HG02763 (cell line): ENCODE measurements around the gene CELF2.
"Not testable (repeated sequence)": the region's sequence is repeated elsewhere in the genome, so short reads cannot be mapped to it uniquely, and the experiment has no call there.

Source experiments
- ATAC-seq: cut with Tn5 transposase; IDR thresholded peaks from one replicate; pipeline ENCODE4 v1.9.1; 2021; ENCODE audit warnings: mild to moderate bottlenecking, moderate library complexity; ENCODE audit not compliant: unreplicated experiment

The CELF2 gene

GRCh38 chr10:11366889-11367288, 349.2 kb downstream of the CELF2 start:
- not testable (repeated sequence) for ATAC-seq

- no peak for ATAC-seq
These were observed 349.8 kb downstream of the CELF2 start for GRCh38 chr10:11367505-11367904.

- ATAC-seq = no peak
These were observed 356.1 kb downstream of the CELF2 start for GRCh38 chr10:11373717-11374171.

- no peak for ATAC-seq
These were observed 359.6 kb downstream of the CELF2 start for GRCh38 chr10:11377267-11377666.

GRCh38 chr10:11378835-11379234, 361.2 kb downstream of the CELF2 start:
- no peak for ATAC-seq

- ATAC-seq = no peak
These were observed 362.1 kb downstream of the CELF2 start for GRCh38 chr10:11379771-11380170.

GRCh38 chr10:11381023-11381422, 363.4 kb downstream of the CELF2 start:
- no peak for ATAC-seq

- ATAC-seq = no peak
These were observed 363.8 kb downstream of the CELF2 start for GRCh38 chr10:11381511-11381910.

GRCh38 chr10:11382187-11382586, 364.5 kb downstream of the CELF2 start:
- no peak for ATAC-seq

GRCh38 chr10:11386044-11386443, 368.4 kb downstream of the CELF2 start:
- no peak for ATAC-seq
